ENCODE results near the gene JUN.
A peak's percentile ranks its signal among the peaks of the same experiment; 100 is the strongest.

The JUN gene

GRCh38 chr1:58789996-58790660 lies 6.3 kb upstream of the JUN start:
- Histone ChIP-seq H3K27me3 (ENCODE audit: low read depth, low read length) (no peaks in the 10 kb centered on the region), H3K4me3 (ENCODE audit: low read depth in 1 of 2, low read length in 2 of 2) (no peak overlapping the region), H3K36me3 (ENCODE audit: control insufficient read depth in 1 of 2, insufficient read depth in 2 of 2, low read length in 2 of 2) (no peaks in the 10 kb centered on the region), H3K4me1 (ENCODE audit: control insufficient read depth in 1 of 2, insufficient read depth in 2 of 2, low read length in 2 of 2) (peaks cover 0 to 7% of the 10 kb centered on the region in 2 donors), H3K27ac (ENCODE audit: low read length) (no peak overlapping the region), H3K9me3 (ENCODE audit: control insufficient read depth in 1 of 2, low read length in 2 of 2) (no peaks in the 10 kb centered on the region)

GRCh38 chr1:58789322-58789856 lies 5.5 kb upstream of the JUN start:
- Histone ChIP-seq H3K4me1 (ENCODE audit: control insufficient read depth in 1 of 2, insufficient read depth in 2 of 2, low read length in 2 of 2) (peaks cover 0 to 7% of the 10 kb centered on the region in 2 donors), H3K27me3 (ENCODE audit: low read depth, low read length) (no peaks in the 10 kb centered on the region), H3K4me3 (ENCODE audit: low read depth in 1 of 2, low read length in 2 of 2) (no peak overlapping the region), H3K9me3 (ENCODE audit: control insufficient read depth in 1 of 2, low read length in 2 of 2) (no peaks in the 10 kb centered on the region), H3K27ac (ENCODE audit: low read length) (no peak overlapping the region), H3K36me3 (ENCODE audit: control insufficient read depth in 1 of 2, insufficient read depth in 2 of 2, low read length in 2 of 2) (peaks cover 0 to 5% of the 10 kb centered on the region in 2 donors)

GRCh38 chr1:58788259-58788658 lies 4.4 kb upstream of the JUN start:
- Histone ChIP-seq H3K9me3 (ENCODE audit: control insufficient read depth in 1 of 2, low read length in 2 of 2) (no peaks in the 10 kb centered on the region), H3K4me1 (ENCODE audit: control insufficient read depth in 1 of 2, insufficient read depth in 2 of 2, low read length in 2 of 2) (peaks cover 0 to 7% of the 10 kb centered on the region in 2 donors), H3K4me3 (ENCODE audit: low read depth in 1 of 2, low read length in 2 of 2) (no peak overlapping the region), H3K27ac (ENCODE audit: low read length) (no peak overlapping the region), H3K27me3 (ENCODE audit: low read depth, low read length) (no peaks in the 10 kb centered on the region), H3K36me3 (ENCODE audit: control insufficient read depth in 1 of 2, insufficient read depth in 2 of 2, low read length in 2 of 2) (peaks cover 0 to 13% of the 10 kb centered on the region in 2 donors)

- Histone ChIP-seq H3K4me3 (ENCODE audit: low read depth in 1 of 2, low read length in 2 of 2) (no peak overlapping the region), H3K4me1 (ENCODE audit: control insufficient read depth in 1 of 2, insufficient read depth in 2 of 2, low read length in 2 of 2) (peaks cover 0 to 7% of the 10 kb centered on the region in 2 donors), H3K9me3 (ENCODE audit: control insufficient read depth in 1 of 2, low read length in 2 of 2) (no peaks in the 10 kb centered on the region), H3K36me3 (ENCODE audit: control insufficient read depth in 1 of 2, insufficient read depth in 2 of 2, low read length in 2 of 2) (peaks cover 0 to 14% of the 10 kb centered on the region in 2 donors), H3K27ac (ENCODE audit: low read length) (no peak overlapping the region), H3K27me3 (ENCODE audit: low read depth, low read length) (no peaks in the 10 kb centered on the region)
These were observed 3.0 kb upstream of the JUN start for GRCh38 chr1:58786927-58787245.

- Histone ChIP-seq H3K27ac (ENCODE audit: low read length) (peak overlapping the region; percentile 98), H3K4me1 (ENCODE audit: control insufficient read depth in 1 of 2, insufficient read depth in 2 of 2, low read length in 2 of 2) (peaks cover 0 to 7% of the 10 kb centered on the region in 2 donors), H3K36me3 (ENCODE audit: control insufficient read depth in 1 of 2, insufficient read depth in 2 of 2, low read length in 2 of 2) (peaks cover 0 to 14% of the 10 kb centered on the region in 2 donors), H3K9me3 (ENCODE audit: control insufficient read depth in 1 of 2, low read length in 2 of 2) (no peaks in the 10 kb centered on the region), H3K4me3 (ENCODE audit: low read depth in 1 of 2, low read length in 2 of 2) (no peak overlapping the region), H3K27me3 (ENCODE audit: low read depth, low read length) (no peaks in the 10 kb centered on the region)
These were observed 2.5 kb upstream of the JUN start for GRCh38 chr1:58786184-58786926.

- no peaks in the 10 kb centered on the region for H3K9me3 ChIP-seq (ENCODE audit: control insufficient read depth in 1 of 2, low read length in 2 of 2)
- no peaks in the 10 kb centered on the region for H3K27me3 ChIP-seq (ENCODE audit: low read depth, low read length)
- H3K4me1 ChIP-seq (ENCODE audit: control insufficient read depth in 1 of 2, insufficient read depth in 2 of 2, low read length in 2 of 2), result peaks cover 0 to 7% of the 10 kb centered on the region in 2 donors
- peaks cover 4 to 14% of the 10 kb centered on the region in 2 donors for H3K36me3 ChIP-seq (ENCODE audit: control insufficient read depth in 1 of 2, insufficient read depth in 2 of 2, low read length in 2 of 2)
- peak overlapping the region; percentile 98 for H3K27ac ChIP-seq (ENCODE audit: low read length)
- peak overlapping the region; percentile 78 to 85 for H3K4me3 ChIP-seq (ENCODE audit: low read depth in 1 of 2, low read length in 2 of 2)
These were observed 1.7 kb upstream of the JUN start for GRCh38 chr1:58785442-58786058.

- Histone ChIP-seq H3K4me3 (ENCODE audit: low read depth in 1 of 2, low read length in 2 of 2) (peak overlapping the region; percentile 78 to 85), H3K27me3 (ENCODE audit: low read depth, low read length) (no peaks in the 10 kb centered on the region), H3K4me1 (ENCODE audit: control insufficient read depth in 1 of 2, insufficient read depth in 2 of 2, low read length in 2 of 2) (peaks cover 0 to 7% of the 10 kb centered on the region in 2 donors), H3K27ac (ENCODE audit: low read length) (peak overlapping the region; percentile 98), H3K36me3 (ENCODE audit: control insufficient read depth in 1 of 2, insufficient read depth in 2 of 2, low read length in 2 of 2) (peaks cover 4 to 14% of the 10 kb centered on the region in 2 donors), H3K9me3 (ENCODE audit: control insufficient read depth in 1 of 2, low read length in 2 of 2) (no peaks in the 10 kb centered on the region)
These were observed 1.1 kb upstream of the JUN start for GRCh38 chr1:58784758-58785441.

- H3K9me3 ChIP-seq (ENCODE audit: control insufficient read depth in 1 of 2, low read length in 2 of 2), result no peaks in the 10 kb centered on the region
- peak overlapping the region; percentile 98 for H3K27ac ChIP-seq (ENCODE audit: low read length)
- H3K4me3 ChIP-seq (ENCODE audit: low read depth in 1 of 2, low read length in 2 of 2), result peak overlapping the region; percentile 85 to 94
- H3K36me3 ChIP-seq (ENCODE audit: control insufficient read depth in 1 of 2, insufficient read depth in 2 of 2, low read length in 2 of 2), result peaks cover 4 to 14% of the 10 kb centered on the region in 2 donors
- H3K27me3 ChIP-seq (ENCODE audit: low read depth, low read length), result no peaks in the 10 kb centered on the region
- H3K4me1 ChIP-seq (ENCODE audit: control insufficient read depth in 1 of 2, insufficient read depth in 2 of 2, low read length in 2 of 2), result peaks cover 0 to 7% of the 10 kb centered on the region in 2 donors
These were observed 506 bp downstream of the JUN start for GRCh38 chr1:58783090-58783992.

- H3K27ac ChIP-seq (ENCODE audit: low read length), result peak overlapping the region; percentile 98
- no peaks in the 10 kb centered on the region for H3K27me3 ChIP-seq (ENCODE audit: low read depth, low read length)
- peak overlapping the region; percentile 85 to 94 for H3K4me3 ChIP-seq (ENCODE audit: low read depth in 1 of 2, low read length in 2 of 2)
- peaks cover 4 to 14% of the 10 kb centered on the region in 2 donors for H3K36me3 ChIP-seq (ENCODE audit: control insufficient read depth in 1 of 2, insufficient read depth in 2 of 2, low read length in 2 of 2)
- H3K9me3 ChIP-seq (ENCODE audit: control insufficient read depth in 1 of 2, low read length in 2 of 2), result no peaks in the 10 kb centered on the region
- H3K4me1 ChIP-seq (ENCODE audit: control insufficient read depth in 1 of 2, insufficient read depth in 2 of 2, low read length in 2 of 2), result peaks cover 0 to 7% of the 10 kb centered on the region in 2 donors
These were observed 1.4 kb downstream of the JUN start for GRCh38 chr1:58782178-58783089.
